ENCODE data around the gene UFM1. TPM values are rescaled to one million over a fixed set of nuclear protein-coding genes. Genes with fewer than 3 reads are reported as not detected.

Gene UFM1
- total and polyA plus RNA-seq, 8 donors, result 12.7 to 147 (median 38.8) TPM

DNA sequence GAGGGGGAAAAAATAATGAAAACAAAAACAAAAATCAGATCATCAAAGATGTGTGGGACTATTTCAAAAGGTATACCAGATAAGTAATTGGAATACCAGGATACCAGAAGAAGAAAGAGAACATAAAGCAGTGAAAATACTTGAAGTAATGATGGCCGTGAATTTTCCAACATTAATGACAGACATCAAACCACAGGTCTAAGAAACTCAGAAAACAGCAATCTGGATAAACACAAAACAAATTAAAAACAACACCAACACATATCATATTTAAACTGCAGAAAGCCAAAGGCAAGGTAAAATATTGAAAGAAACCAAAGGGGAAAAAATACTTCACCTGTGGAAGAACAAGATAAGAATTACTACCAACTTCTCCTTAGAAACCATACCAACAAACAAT lies 24.2 kb upstream of the UFM1 start:
- H3K36me3 ChIP-seq, result no peaks in the 10 kb centered on the region
- no peaks in the 10 kb centered on the region for H3K4me1 ChIP-seq
- intact Hi-C loops (cut with DNase I; ENCODE audit: low total_unique reads), result no loop called here
- no peaks in the 10 kb centered on the region for H3K27me3 ChIP-seq
- DNase-seq, result no peak
- TF ChIP-seq POLR2AphosphoS5 (IDR thresholded peaks at IDR 0.05), result no peak
- no peak for TF ChIP-seq EP300 (IDR thresholded peaks at IDR 0.05)
- TF ChIP-seq POLR2A (IDR thresholded peaks at IDR 0.05), result no peak
- TF ChIP-seq, protein P1, sequence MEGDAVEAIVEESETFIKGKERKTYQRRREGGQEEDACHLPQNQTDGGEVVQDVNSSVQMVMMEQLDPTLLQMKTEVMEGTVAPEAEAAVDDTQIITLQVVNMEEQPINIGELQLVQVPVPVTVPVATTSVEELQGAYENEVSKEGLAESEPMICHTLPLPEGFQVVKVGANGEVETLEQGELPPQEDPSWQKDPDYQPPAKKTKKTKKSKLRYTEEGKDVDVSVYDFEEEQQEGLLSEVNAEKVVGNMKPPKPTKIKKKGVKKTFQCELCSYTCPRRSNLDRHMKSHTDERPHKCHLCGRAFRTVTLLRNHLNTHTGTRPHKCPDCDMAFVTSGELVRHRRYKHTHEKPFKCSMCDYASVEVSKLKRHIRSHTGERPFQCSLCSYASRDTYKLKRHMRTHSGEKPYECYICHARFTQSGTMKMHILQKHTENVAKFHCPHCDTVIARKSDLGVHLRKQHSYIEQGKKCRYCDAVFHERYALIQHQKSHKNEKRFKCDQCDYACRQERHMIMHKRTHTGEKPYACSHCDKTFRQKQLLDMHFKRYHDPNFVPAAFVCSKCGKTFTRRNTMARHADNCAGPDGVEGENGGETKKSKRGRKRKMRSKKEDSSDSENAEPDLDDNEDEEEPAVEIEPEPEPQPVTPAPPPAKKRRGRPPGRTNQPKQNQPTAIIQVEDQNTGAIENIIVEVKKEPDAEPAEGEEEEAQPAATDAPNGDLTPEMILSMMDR (IDR thresholded peaks at IDR 0.05), result no peak
- WGBS, 5 donors, result 94 to 100% (median 96%) methylated on average over 1 of the region's 1 CpG
- H3K4me3 ChIP-seq, result no peak overlapping the region
- no peaks in the 10 kb centered on the region for H3K9me3 ChIP-seq
- no peak overlapping the region for H3K27ac ChIP-seq

DNA sequence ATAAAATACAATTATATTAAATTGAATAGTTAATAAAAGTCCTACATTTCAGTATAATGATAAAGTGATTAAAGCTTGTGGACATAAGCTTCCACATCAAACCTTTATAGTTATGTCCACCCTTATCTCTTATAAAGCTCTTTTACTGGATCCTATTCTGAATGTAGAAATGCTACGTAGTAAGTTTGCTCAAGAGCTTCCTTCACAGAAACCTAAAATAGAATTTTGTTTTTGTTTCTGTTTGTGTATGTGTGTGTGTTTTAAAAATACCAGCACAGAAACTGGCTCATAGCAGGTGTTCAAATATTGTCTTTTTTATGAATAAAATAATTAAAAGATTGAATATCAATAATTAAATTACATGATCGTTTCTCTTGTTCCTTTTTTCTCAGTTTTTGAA lies 21.0 kb upstream of the UFM1 start:
- no peaks in the 10 kb centered on the region for H3K9me3 ChIP-seq
- 68 to 87% (median 82%) methylated on average over 2 of the region's 2 CpGs for WGBS, 5 donors
- H3K36me3 ChIP-seq, result no peaks in the 10 kb centered on the region
- no peaks in the 10 kb centered on the region for H3K27me3 ChIP-seq
- no peak for TF ChIP-seq EP300 (IDR thresholded peaks at IDR 0.05)
- TF ChIP-seq, protein P1 (IDR thresholded peaks at IDR 0.05), result no peak
- TF ChIP-seq POLR2AphosphoS5 (IDR thresholded peaks at IDR 0.05), result no peak
- no peak for TF ChIP-seq POLR2A (IDR thresholded peaks at IDR 0.05)
- DNase-seq, result no peak
- intact Hi-C loops (cut with DNase I; ENCODE audit: low total_unique reads), result no loop called here
- H3K27ac ChIP-seq, result no peak overlapping the region
- no peak overlapping the region for H3K4me3 ChIP-seq
- no peaks in the 10 kb centered on the region for H3K4me1 ChIP-seq

DNA sequence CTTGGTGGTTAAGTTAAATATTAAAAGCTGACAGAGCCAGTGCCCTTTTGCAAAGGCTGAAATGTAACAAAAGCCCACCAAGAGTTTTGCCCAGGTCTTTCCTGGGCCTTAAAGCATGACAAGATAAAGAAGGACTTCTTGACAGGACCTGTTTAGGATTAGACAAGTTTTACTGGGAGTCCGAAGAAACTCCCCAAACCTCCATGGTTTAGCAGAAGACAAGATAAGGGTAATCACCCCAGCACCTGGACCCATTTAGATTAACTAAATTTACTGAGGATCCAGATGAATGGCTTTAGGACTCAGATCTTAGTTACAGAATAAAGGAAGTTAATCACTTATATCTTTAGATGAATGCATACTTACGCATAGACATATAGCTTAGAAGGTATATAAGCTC lies 14.8 kb upstream of the UFM1 start:
- no peaks in the 10 kb centered on the region for H3K27me3 ChIP-seq
- intact Hi-C loops (cut with DNase I; ENCODE audit: low total_unique reads), result no loop called here
- DNase-seq, result no peak
- no peak overlapping the region for H3K27ac ChIP-seq
- H3K36me3 ChIP-seq, result no peaks in the 10 kb centered on the region
- WGBS, 5 donors, result 87 to 95% (median 93%) methylated on average over 2 of the region's 2 CpGs
- no peaks in the 10 kb centered on the region for H3K4me1 ChIP-seq
- no peaks in the 10 kb centered on the region for H3K9me3 ChIP-seq
- TF ChIP-seq POLR2AphosphoS5 (IDR thresholded peaks at IDR 0.05), result no peak
- TF ChIP-seq POLR2A (IDR thresholded peaks at IDR 0.05), result no peak
- no peak for TF ChIP-seq EP300 (IDR thresholded peaks at IDR 0.05)
- TF ChIP-seq, protein P1 (IDR thresholded peaks at IDR 0.05), result no peak
- no peak overlapping the region for H3K4me3 ChIP-seq

DNA sequence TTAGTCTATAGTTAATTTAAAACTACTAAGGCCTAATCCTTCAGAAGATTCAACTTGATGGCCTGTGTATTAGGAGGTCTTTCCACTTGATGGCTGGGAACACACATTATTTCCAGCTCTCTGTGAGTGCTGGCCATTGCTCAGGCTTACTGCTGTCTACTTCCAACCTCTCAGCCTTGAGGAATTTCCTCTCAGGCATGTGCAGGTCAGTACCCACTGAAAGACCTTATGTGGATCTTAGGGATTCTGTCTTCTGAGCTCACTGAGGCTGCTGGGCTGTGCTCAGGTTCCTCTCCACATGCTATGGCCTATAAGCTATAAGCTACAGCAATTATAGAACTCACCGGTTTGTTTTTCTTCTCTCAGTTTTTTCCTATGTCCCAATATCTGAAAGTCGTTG lies 11.6 kb upstream of the UFM1 start:
- TF ChIP-seq POLR2A (IDR thresholded peaks at IDR 0.05) (no peak), EP300 (IDR thresholded peaks at IDR 0.05) (no peak), POLR2AphosphoS5 (IDR thresholded peaks at IDR 0.05) (no peak)
- TF ChIP-seq, protein P1 (IDR thresholded peaks at IDR 0.05), result no peak
- Histone ChIP-seq H3K27me3 (no peaks in the 10 kb centered on the region), H3K4me1 (no peaks in the 10 kb centered on the region), H3K36me3 (no peaks in the 10 kb centered on the region), H3K27ac (no peak overlapping the region), H3K4me3 (no peak overlapping the region), H3K9me3 (no peaks in the 10 kb centered on the region)
- 84 to 98% (median 94%) methylated on average over 2 of the region's 2 CpGs for WGBS, 5 donors
- intact Hi-C loops (cut with DNase I; ENCODE audit: low total_unique reads), result no loop called here
- no peak for DNase-seq
